ENCODE measurements around the gene IL17B.

DNA sequence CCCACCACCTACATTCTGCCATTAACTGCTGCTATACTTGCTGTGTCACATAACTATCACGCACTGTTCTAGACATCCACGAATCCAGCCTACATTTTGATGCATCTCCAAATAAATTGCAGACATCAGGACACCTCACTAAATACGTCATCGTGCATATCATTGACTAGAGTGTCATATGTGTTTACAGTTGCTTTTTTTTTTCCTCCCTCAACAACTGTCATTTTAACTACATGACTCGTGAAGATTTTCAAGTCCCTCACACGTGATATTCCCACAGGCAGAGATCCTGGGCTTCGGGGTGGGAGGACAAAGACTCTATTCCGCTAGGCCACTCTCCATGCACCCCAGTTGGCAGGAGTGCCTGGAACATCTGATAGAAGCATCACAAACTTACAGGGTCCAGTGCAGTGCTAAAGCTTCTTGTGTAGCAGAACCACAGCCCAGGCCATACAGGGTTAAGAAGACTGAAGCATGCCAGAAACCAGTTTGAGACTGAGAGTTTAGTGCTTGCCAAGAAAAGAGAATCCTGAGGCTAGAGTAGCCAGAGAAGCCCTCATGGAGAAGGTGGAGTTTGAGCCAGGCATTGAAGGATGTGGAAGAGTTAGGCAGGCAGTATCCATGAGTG is 20.1 kb downstream of the IL17B start:
- TF ChIP-seq POLR2AphosphoS5 (IDR thresholded peaks at IDR 0.05; ENCODE audit: borderline replicate concordance, low read depth, low read length): no peak
- TF ChIP-seq EZH2 (IDR thresholded peaks at IDR 0.05): no peak

All from SK-N-MC (cell line).